Myometrial cell (primary cell): ENCODE data around the gene PRKAB2. TPM values are rescaled to one million over a fixed set of nuclear protein-coding genes. Genes with fewer than 3 reads are reported as not detected.

Experiments
- total RNA-seq: library from RNA; depleted of rRNA; stranded (reverse); fragments of >200 nt; gene quantifications from 2 replicates; pipeline ENCODE4 v1.2.3, GENCODE V29; 2015

PRKAB2 gene, protein sequence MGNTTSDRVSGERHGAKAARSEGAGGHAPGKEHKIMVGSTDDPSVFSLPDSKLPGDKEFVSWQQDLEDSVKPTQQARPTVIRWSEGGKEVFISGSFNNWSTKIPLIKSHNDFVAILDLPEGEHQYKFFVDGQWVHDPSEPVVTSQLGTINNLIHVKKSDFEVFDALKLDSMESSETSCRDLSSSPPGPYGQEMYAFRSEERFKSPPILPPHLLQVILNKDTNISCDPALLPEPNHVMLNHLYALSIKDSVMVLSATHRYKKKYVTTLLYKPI
- total RNA-seq, result 6.9 and 11.0 TPM in 2 replicates

GRCh38 chr1:147172168-147173016 lies at the start of gene PRKAB2:
Gene PRKAB2, minus strand, starts transcription at chr1:147172470. Its CDS starts 326 bp downstream, at chr1:147172144.

Other genes with a start within 250 kb of the PRKAB2 start
- 1.7 and 3.0 TPM in 2 replicates for gene NBPF12, start 234.1 kb downstream of the PRKAB2 start, total RNA-seq
- gene FMO5, start 52.9 kb upstream of the PRKAB2 start, total RNA-seq, result 0.29 and 0.71 TPM in 2 replicates
- 32.4 and 33.7 TPM in 2 replicates for gene CHD1L, start 70.2 kb upstream of the PRKAB2 start, total RNA-seq